HepG2 (cell line): ENCODE measurements around the gene CCDC148. TPM values are rescaled to one million over a fixed set of nuclear protein-coding genes. Genes with fewer than 3 reads are reported as not detected.
A peak's percentile ranks its signal among the peaks of the same experiment; 100 is the strongest.

Experiments used
- ARHGAP35 ChIP-seq: sonication (generic); formaldehyde crosslinking; IDR thresholded peaks from 2 replicates; pipeline ENCODE4 v1.9.0; 2022; ENCODE audit warnings: mild to moderate bottlenecking, inconsistent platforms, moderate library complexity, missing genetic modification reagents, borderline replicate concordance
- CBX1 ChIP-seq: IDR thresholded peaks from one replicate; pipeline ENCODE4 v1.6.1; 2016; ENCODE audit warnings: antibody characterized with exemption, low read depth
- CEBPG ChIP-seq: IDR thresholded peaks from 2 replicates; pipeline ENCODE4 v1.6.1; 2016
- CREB3 ChIP-seq: sonication (generic); formaldehyde crosslinking; IDR thresholded peaks from 2 replicates; pipeline ENCODE4 v1.5.0; 2020; ENCODE audit warnings: missing genetic modification reagents
- FOXA1 ChIP-seq, 2 experiments: fragments of 450-650 bp in 1 of 2; sonication (generic) in 1 of 2; formaldehyde crosslinking in 1 of 2; IDR thresholded peaks; 2 replicates each; pipeline versions ENCODE4 v1.4.0 to v1.6.1; 2016 to 2020; ENCODE audit warnings: missing genetic modification reagents in 1 of 2
- FOXJ3 ChIP-seq: sonication (generic); formaldehyde crosslinking; IDR thresholded peaks from 2 replicates; pipeline ENCODE4 v1.4.0; 2020; ENCODE audit warnings: missing genetic modification reagents, mild to moderate bottlenecking, borderline replicate concordance
- GPN1 ChIP-seq: sonication (generic); formaldehyde crosslinking; IDR thresholded peaks from 2 replicates; pipeline ENCODE4 v1.5.1; 2020; ENCODE audit warnings: missing genetic modification reagents, borderline replicate concordance
- MTERF4 ChIP-seq: sonication (generic); formaldehyde crosslinking; IDR thresholded peaks from 2 replicates; pipeline ENCODE4 v1.8.0; 2023; ENCODE audit warnings: mild to moderate bottlenecking, missing genetic modification reagents
- PBX3 ChIP-seq: sonication (generic); formaldehyde crosslinking; IDR thresholded peaks from 2 replicates; pipeline ENCODE4 v1.8.1; 2023; ENCODE audit warnings: missing genetic modification reagents, inconsistent platforms, borderline replicate concordance
- PHF5A ChIP-seq: IDR thresholded peaks from one replicate; pipeline ENCODE4 v1.6.1; 2018; ENCODE audit warnings: low read depth, missing genetic modification reagents; ENCODE audit not compliant: unreplicated experiment
- PRPF4 ChIP-seq: fragments of 200-400 bp; formaldehyde crosslinking; IDR thresholded peaks from 2 replicates; pipeline ENCODE4 v1.6.1; 2016; ENCODE audit warnings: low read length, low read depth; ENCODE audit not compliant: poor library complexity, severe bottlenecking
- RARG ChIP-seq: sonication (generic); formaldehyde crosslinking; IDR thresholded peaks from 2 replicates; pipeline ENCODE4 v1.4.0; 2020; ENCODE audit warnings: low read depth, mild to moderate bottlenecking, missing genetic modification reagents
- SATB2 ChIP-seq: sonication (generic); formaldehyde crosslinking; IDR thresholded peaks from 2 replicates; pipeline ENCODE4 v1.5.0; 2020; ENCODE audit warnings: missing genetic modification reagents
- XRCC5 ChIP-seq: fragments of 200-400 bp; formaldehyde crosslinking; optimal IDR thresholded peaks from 2 replicates; pipeline ENCODE3; 2017; ENCODE audit warnings: mild to moderate bottlenecking, low read length
- YY1 ChIP-seq: IDR thresholded peaks from 2 replicates; pipeline ENCODE4 v1.6.1; 2011; ENCODE audit warnings: low read length, low read depth, moderate library complexity, mild to moderate bottlenecking; ENCODE audit not compliant: insufficient read depth, insufficient replicate concordance
- ZBTB14 ChIP-seq: sonication (generic); formaldehyde crosslinking; IDR thresholded peaks from 2 replicates; pipeline ENCODE4 v1.4.0; 2020; ENCODE audit warnings: missing genetic modification reagents
- ZBTB7B ChIP-seq: sonication (generic); formaldehyde crosslinking; IDR thresholded peaks from 2 replicates; pipeline ENCODE4 v1.4.0; 2020; ENCODE audit warnings: missing genetic modification reagents
- ZFP91 ChIP-seq: sonication (generic); formaldehyde crosslinking; IDR thresholded peaks from 2 replicates; pipeline ENCODE4 v1.9.0; 2022; ENCODE audit warnings: missing genetic modification reagents, mild to moderate bottlenecking, borderline replicate concordance
- ZIK1 ChIP-seq: sonication (generic); formaldehyde crosslinking; IDR thresholded peaks from 2 replicates; pipeline ENCODE4 v1.5.0; 2020; ENCODE audit warnings: mild to moderate bottlenecking, low read depth, missing genetic modification reagents, borderline replicate concordance
- ZNF460 ChIP-seq: sonication (generic); formaldehyde crosslinking; IDR thresholded peaks from 2 replicates; pipeline ENCODE4 v1.5.1; 2020; ENCODE audit warnings: missing genetic modification reagents, mild to moderate bottlenecking, borderline replicate concordance
- ZNF496 ChIP-seq: sonication (generic); formaldehyde crosslinking; IDR thresholded peaks from 2 replicates; pipeline ENCODE4 v1.8.1; 2023; ENCODE audit warnings: mild to moderate bottlenecking, moderate library complexity, missing genetic modification reagents; ENCODE audit not compliant: insufficient replicate concordance
- ZNF570 ChIP-seq: sonication (generic); formaldehyde crosslinking; IDR thresholded peaks from 2 replicates; pipeline ENCODE4 v1.4.0; 2020; ENCODE audit warnings: mild to moderate bottlenecking, missing genetic modification reagents, borderline replicate concordance
- ZNF644 ChIP-seq: IDR thresholded peaks from 2 replicates; pipeline ENCODE4 v1.6.1; 2016; ENCODE audit warnings: low read depth
- ZNF720 ChIP-seq: sonication (generic); formaldehyde crosslinking; IDR thresholded peaks from 2 replicates; pipeline ENCODE4 v1.4.0; 2020; ENCODE audit warnings: missing genetic modification reagents
- ZSCAN12 ChIP-seq: sonication (generic); formaldehyde crosslinking; IDR thresholded peaks from 2 replicates; pipeline ENCODE4 v1.9.0; 2021; ENCODE audit warnings: mild to moderate bottlenecking, missing genetic modification reagents
- polyA plus RNA-seq, 8 experiments: library from polyadenylated mRNA; depleted of rRNA in 3 of 8; stranded (reverse) in 7 of 8; unstranded in 1 of 8; fragments of >200 nt; fragmentation: Illumina TruSeq in 4 of 8; extraction: Trizol in 4 of 8; gene quantifications; 2 replicates each; pipeline versions ENCODE4 v1.2.1 to v1.2.3, GENCODE V29; 2011 to 2016; ENCODE audit warnings: low read depth in 4 of 8, missing spikeins in 1 of 8, mixed read lengths in 1 of 8; ENCODE audit not compliant: insufficient read depth in 1 of 8
- total RNA-seq, 5 experiments: library from RNA; depleted of rRNA; stranded (reverse); fragments of >200 nt; fragmentation: Illumina TruSeq; extraction: Trizol; gene quantifications; 2 replicates each; pipeline ENCODE4 v1.2.3, GENCODE V29; 2016; ENCODE audit warnings: low read depth in 1 of 5

Gene CCDC148
- total and polyA plus RNA-seq, 2 of the 13 experiments (the other 11 are each of a cell fraction or from before 2014, with no cell fraction given) = 0.30 to 0.49 TPM

GRCh38 chr2:158456309-158457066 is at the start of gene CCDC148, which contains the start of gene PKP4 (continued):
- no peak for TF ChIP-seq XRCC5
- no peak for TF ChIP-seq CREB3 (CRISPR knock-in tag)
- peak; percentile 62 for TF ChIP-seq YY1
- no peak for TF ChIP-seq CEBPG (CRISPR knock-in tag)
- TF ChIP-seq ZFP91 (CRISPR knock-in tag) = no peak; the same call in 1 of the 2 replicates
- TF ChIP-seq PBX3 (CRISPR knock-in tag) = no peak
- no peak for TF ChIP-seq RARG (CRISPR knock-in tag)
- TF ChIP-seq FOXJ3 (CRISPR knock-in tag) = no peak
- no peak for TF ChIP-seq SATB2 (CRISPR knock-in tag)
- TF ChIP-seq PRPF4 = no peak
- TF ChIP-seq CBX1 = no peak
- TF ChIP-seq ZNF720 = no peak
- no peak for TF ChIP-seq ZIK1 (CRISPR knock-in tag)
- TF ChIP-seq ZNF496 (CRISPR knock-in tag) = no peak
- no peak for TF ChIP-seq ZSCAN12 (CRISPR knock-in tag)
- TF ChIP-seq ZNF460 = no peak
- no peak for TF ChIP-seq ZBTB7B
- no peak for TF ChIP-seq PHF5A (CRISPR knock-in tag)
- TF ChIP-seq FOXA1 (IDR thresholded peaks at IDR 0.05) = no peak
- TF ChIP-seq FOXA1 (CRISPR knock-in tag; IDR thresholded peaks at IDR 0.05) = no peak; the same call in 1 of the 2 replicates
- no peak for TF ChIP-seq ZNF644
- no peak for TF ChIP-seq ARHGAP35 (CRISPR knock-in tag)
- no peak for TF ChIP-seq ZBTB14 (CRISPR knock-in tag)
- TF ChIP-seq MTERF4 (CRISPR knock-in tag) = no peak
- no peak for TF ChIP-seq ZNF570 (CRISPR knock-in tag)
- no peak for TF ChIP-seq GPN1 (CRISPR knock-in tag)
